K562 (cell line): Measurements from ENCODE around the gene SLC30A3. TPM values are rescaled to one million over a fixed set of nuclear protein-coding genes. Genes with fewer than 3 reads are reported as not detected.

Experiments
- ATAC-seq: fragments of 200-7000 bp; cut with Tn5 transposase; 3 replicates; pipeline ENCODE4 v1.9.1; 2020; ENCODE audit warnings: moderate library complexity
- BruUV-seq: library from RNA; stranded (reverse); fragments of 400-500 nt; replicated peaks from 2 replicates; lab custom pipeline; 2021; lab: Mats Ljungman, UMichigan
- CTCF ChIA-PET: fragments of 300-600 bp; formaldehyde crosslinking; extraction: SDS; loops from one replicate; lab custom pipeline; 2021; ENCODE audit warnings: low intra/inter-chr PET ratio; lab: Yijun Ruan, JAX
- POLR2A ChIA-PET: fragments of 300-600, 350-650 bp; sonication (Branson Sonifier 250); formaldehyde crosslinking; extraction: SDS; loops from one replicate; lab custom pipeline; 2021; ENCODE audit warnings: antibody characterized with exemption, inconsistent platforms; lab: Yijun Ruan, JAX
- DNase-seq, 4 experiments: peaks; one replicate each; pipeline versions ENCODE4 v3.0.0 to v3.0.0-alpha.2; 2011 to 2018; ENCODE audit warnings: low spot score in 3 of 4, mixed read lengths in 3 of 4; ENCODE audit errors: extremely low read depth in 1 of 4
- FAIRE-seq: peaks from 2 replicates; lab custom pipeline; 2011; peaks lifted over from hg19 to GRCh38; lab: Jason Lieb, UNC
- H2AFZ ChIP-seq: 2 replicates; pipeline ENCODE4 v1.6.0; 2011; ENCODE audit warnings: low read depth, low read length, control low read depth, inconsistent platforms
- H3K27ac ChIP-seq: fragments of 200-600 bp; 3 replicates; pipeline ENCODE4 v1.8.0; 2011; ENCODE audit warnings: low read depth, mild to moderate bottlenecking, control low read depth, inconsistent platforms, low read length, moderate library complexity, mixed read lengths; ENCODE audit errors: extremely low read depth
- H3K27me3 ChIP-seq, 2 experiments: fragments of 300-600 bp in 1 of 2; 2 replicates in 1 of 2; 3 replicates in 1 of 2; pipeline versions ENCODE4 v1.6.0 to v1.8.0; 2011; ENCODE audit warnings: inconsistent platforms in 2 of 2, low read length in 2 of 2, mild to moderate bottlenecking in 1 of 2, mixed read lengths in 1 of 2, moderate library complexity in 1 of 2; ENCODE audit not compliant: control insufficient read depth in 2 of 2, insufficient read depth in 2 of 2
- H3K36me3 ChIP-seq: fragments of 300-600 bp; 3 replicates; pipeline ENCODE4 v1.8.0; 2011; ENCODE audit warnings: mild to moderate bottlenecking, low read length, inconsistent platforms; ENCODE audit not compliant: control insufficient read depth, insufficient read depth
- H3K4me1 ChIP-seq, 2 experiments: fragments of 200-600 bp in 1 of 2; replicated peaks in 1 of 2; 2 replicates in 1 of 2; 3 replicates in 1 of 2; pipeline versions ENCODE4 v1.5.1 to v1.8.0; 2011; ENCODE audit warnings: inconsistent platforms in 2 of 2, low read length in 2 of 2, mild to moderate bottlenecking in 1 of 2, mixed read lengths in 1 of 2, moderate library complexity in 1 of 2; ENCODE audit not compliant: control insufficient read depth in 2 of 2, insufficient read depth in 2 of 2
- H3K4me2 ChIP-seq: 2 replicates; pipeline ENCODE4 v1.6.1; 2011; ENCODE audit warnings: low read length, control low read depth, inconsistent platforms, mixed read lengths; ENCODE audit not compliant: insufficient read depth
- H3K4me3 ChIP-seq: fragments of 200-600 bp; sonication (generic), shearing (Covaris generic); 2 replicates; pipeline ENCODE4 v1.5.1; 2016; ENCODE audit warnings: control low read depth, inconsistent platforms
- H3K79me2 ChIP-seq: fragments of 200-600 bp; 3 replicates; pipeline ENCODE4 v1.8.0; 2011; ENCODE audit warnings: low read length, inconsistent platforms; ENCODE audit not compliant: control insufficient read depth, insufficient read depth
- H3K9ac ChIP-seq, 2 experiments: 2 replicates each; pipeline versions ENCODE4 v1.6.0 to v1.6.1; 2011; ENCODE audit warnings: low read depth in 2 of 2, low read length in 2 of 2, control low read depth in 1 of 2, inconsistent platforms in 1 of 2, mild to moderate bottlenecking in 1 of 2, mixed read lengths in 1 of 2; ENCODE audit not compliant: insufficient read depth in 1 of 2
- H3K9me1 ChIP-seq: one replicate; pipeline ENCODE4 v1.6.0; 2011; ENCODE audit warnings: inconsistent platforms, mild to moderate bottlenecking, low read length, moderate library complexity; ENCODE audit not compliant: control insufficient read depth, insufficient read depth
- H3K9me3 ChIP-seq: replicated peaks from 2 replicates; pipeline ENCODE4 v1.5.1; 2011; ENCODE audit warnings: low read depth, low read length, inconsistent platforms; ENCODE audit not compliant: control insufficient read depth, insufficient read depth
- H4K20me1 ChIP-seq: replicated peaks from 2 replicates; pipeline ENCODE4 v1.6.1; 2011; ENCODE audit warnings: low read length, inconsistent platforms, mixed read lengths; ENCODE audit not compliant: control insufficient read depth, insufficient read depth
- ATF1 ChIP-seq, 2 experiments: fragments of 450-650 bp in 1 of 2; IDR thresholded peaks; 2 replicates each; pipeline ENCODE4 v1.6.1; 2016; ENCODE audit warnings: missing compliant biosample characterization in 1 of 2, missing genetic modification characterization in 1 of 2
- C11orf30 ChIP-seq: fragments of 450-650 bp; IDR thresholded peaks from 2 replicates; pipeline ENCODE4 v1.6.1; 2016; ENCODE audit warnings: low read depth, mild to moderate bottlenecking
- CBFB ChIP-seq: sonication (generic); formaldehyde crosslinking; IDR thresholded peaks from 2 replicates; pipeline ENCODE4 v1.4.0; 2020; ENCODE audit warnings: mild to moderate bottlenecking, missing genetic modification reagents
- CBX3 ChIP-seq, 2 experiments: IDR thresholded peaks; 1 replicate in 1 of 2; 2 replicates in 1 of 2; pipeline ENCODE4 v1.6.1; 2012; ENCODE audit warnings: inconsistent platforms in 2 of 2, low read length in 2 of 2, borderline replicate concordance in 1 of 2, control low read depth in 1 of 2
- CREM ChIP-seq: IDR thresholded peaks from 2 replicates; pipeline ENCODE4 v1.6.1; 2014; ENCODE audit warnings: antibody characterized with exemption, low read depth
- HCFC1 ChIP-seq: IDR thresholded peaks from 2 replicates; pipeline ENCODE4 v1.6.1; 2012; ENCODE audit warnings: low read depth, low read length, improper control_type of control experiment
- NR2C2 ChIP-seq, 2 experiments: fragments of 200-800 bp in 1 of 2; sonication (Bioruptor generic) in 1 of 2; sonication (generic) in 1 of 2; formaldehyde crosslinking in 1 of 2; IDR thresholded peaks; 2 replicates each; pipeline versions ENCODE4 v1.6.1 to v1.8.0; 2016 to 2022; ENCODE audit warnings: mild to moderate bottlenecking in 1 of 2, missing compliant biosample characterization in 1 of 2, missing genetic modification characterization in 1 of 2, missing genetic modification reagents in 1 of 2
- PHF20 ChIP-seq: fragments of 450-650 bp; IDR thresholded peaks from 2 replicates; pipeline ENCODE4 v1.6.1; 2018; ENCODE audit not compliant: partially characterized antibody
- PRDM10 ChIP-seq: fragments of 450-650 bp; IDR thresholded peaks from 2 replicates; pipeline ENCODE4 v1.6.1; 2018; ENCODE audit not compliant: partially characterized antibody
- TAF1 ChIP-seq: IDR thresholded peaks from 2 replicates; pipeline ENCODE4 v1.6.1; 2011; ENCODE audit warnings: mild to moderate bottlenecking, low read length, moderate library complexity; ENCODE audit not compliant: insufficient read depth, control insufficient read depth, severe bottlenecking; ENCODE audit errors: extremely low read depth
- ZNF583 ChIP-seq: fragments of 250-450 bp; sonication (Bioruptor Pico); IDR thresholded peaks from 2 replicates; pipeline ENCODE4 v1.4.0; 2020
- ZSCAN29 ChIP-seq: fragments of 450-650 bp; IDR thresholded peaks from 2 replicates; pipeline ENCODE4 v1.6.1; 2017
- WGBS: fragments of 100-300 bp; shearing (Covaris generic); methylation state at CpG from one replicate; pipeline ENCODE4 v1.1.6; 2016; ENCODE audit warnings: low coverage, mixed read lengths; ENCODE audit not compliant: insufficient coverage; ENCODE audit errors: missing lambda C conversion rate; 5-methylcytosine and 5-hydroxymethylcytosine counted together
- in situ Hi-C: fragments of 300-500 bp; cut with MboI; formaldehyde crosslinking; loops from 4 replicates; pipeline ENCODE4 v1.15.0; 2018; ENCODE audit warnings: inconsistent platforms, mixed read lengths
- intact Hi-C: fragments of 100-400 bp; cut with micrococcal nuclease; formaldehyde crosslinking; loops from 2 replicates; pipeline ENCODE4 v1.14.2; 2022
- polyA plus RNA-seq, 8 experiments: library from polyadenylated mRNA; depleted of rRNA in 4 of 8; stranded (reverse) in 5 of 8; unstranded in 3 of 8; fragments of >200 nt; fragmentation: Nextera tagmentation in 2 of 8; fragmentation: Illumina TruSeq in 1 of 8; extraction: Ambion mirVana in 2 of 8; extraction: Trizol in 1 of 8; gene quantifications; 2 replicates each; pipeline versions ENCODE4 v1.2.1 to v1.2.3, GENCODE V29; 2011 to 2014; ENCODE audit warnings: inconsistent platforms in 1 of 8, missing spikeins in 1 of 8
- total RNA-seq, 7 experiments: library from RNA; depleted of rRNA in 6 of 7; stranded (reverse); fragments of >200 nt in 6 of 7; fragmentation: Illumina TruSeq in 2 of 7; extraction: Trizol in 2 of 7; gene quantifications; 2 replicates each; pipeline versions ENCODE4 v1.2.1 to v1.2.3, GENCODE V29; 2011 to 2021; ENCODE audit warnings: low replicate concordance in 1 of 7

The SLC30A3 gene
- total and polyA plus RNA-seq, 9 of the 15 experiments (the other 6 are each of a cell fraction or from before 2014, with no cell fraction given) = 0.03 to 2.7 (median 0.89) TPM; not detected in 1

DNA sequence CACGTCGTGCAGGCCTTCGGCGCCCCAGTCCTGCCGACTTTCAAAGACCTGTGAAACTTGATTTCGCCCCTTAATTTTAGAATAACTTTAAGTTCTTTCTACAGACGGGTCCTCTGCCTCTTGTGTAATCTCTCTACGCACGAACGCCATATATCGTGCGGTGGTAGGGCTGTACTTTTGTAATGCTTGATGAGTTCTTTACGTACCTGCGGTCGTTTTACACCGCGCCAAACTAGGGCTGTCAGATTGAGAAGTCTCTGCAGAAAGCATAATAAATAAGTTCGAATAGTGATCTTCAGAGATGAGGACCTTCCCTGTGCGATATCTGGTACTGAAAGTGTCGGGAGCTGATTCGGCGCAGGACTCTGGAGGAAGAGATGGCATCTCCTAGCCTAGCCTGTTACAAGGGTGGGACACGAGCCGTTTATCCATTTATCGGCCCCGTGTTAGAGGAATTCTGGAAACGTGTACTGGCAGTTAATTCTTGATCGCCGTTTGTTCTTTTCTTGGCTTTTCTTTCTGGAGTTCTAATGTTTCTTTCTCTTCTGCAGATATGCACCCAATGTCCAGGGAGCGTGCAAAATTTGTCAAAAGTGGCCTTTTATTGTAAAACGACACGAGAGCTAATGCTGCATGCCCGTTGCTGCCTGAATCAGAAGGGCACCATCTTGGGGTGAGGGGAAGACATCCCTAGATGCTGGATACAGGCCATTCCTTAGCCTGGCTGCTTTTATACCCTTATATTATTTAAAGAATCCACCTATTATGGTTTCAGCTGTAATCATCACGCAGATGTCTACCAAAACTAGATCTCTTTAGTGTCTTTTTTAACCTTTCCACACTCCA, 50.0 kb downstream of the SLC30A3 start (continued):
- TF ChIP-seq TAF1 = peak; percentile 38

- intact Hi-C loops = loop anchor here (5.0 kb wide), 1 partner anchor 115 kb away; no protein-coding TSS in a partner anchor
- peak within 1 kb of the TSS; percentile 93 for H2AFZ ChIP-seq
- ChIA-PET CTCF (no interaction called here), POLR2A (interaction anchor here (0.6 to 1.9 kb wide), 6 partner anchors 12 to 857 kb away, joined by 3 to 12 read pairs (median 3); no protein-coding TSS in a partner anchor)
- peak within 1 kb of the TSS; percentile 96 for H3K4me2 ChIP-seq
- in situ Hi-C loops = no loop called here
- H3K9ac ChIP-seq = peak within 1 kb of the TSS; percentile 93 to 100
- no TSS peak for BruUV-seq
- no peaks in the 10 kb centered on the region for H3K27me3 ChIP-seq
- H3K79me2 ChIP-seq = peaks cover 43% of the 10 kb centered on the region
- 0% methylated on average over 22 of the region's 73 CpGs for WGBS
- peak within 1 kb of the TSS; percentile 76 for H3K4me3 ChIP-seq
- H3K4me1 ChIP-seq = peaks cover 22 to 34% of the 10 kb centered on the region in 2 experiments
- H3K27ac ChIP-seq = peak within 1 kb of the TSS; percentile 92
- ATAC-seq (peak; percentile 95), DNase-seq (peak; percentile 89 to 96 (median 92)), FAIRE-seq (peak; percentile 64)
- H3K36me3 ChIP-seq = peaks cover 57% of the 10 kb centered on the region
- no peaks in the 10 kb centered on the region for H3K9me3 ChIP-seq
- H3K9me1 ChIP-seq = no peaks in the 10 kb centered on the region
- H4K20me1 ChIP-seq = no peaks in the 10 kb centered on the region
- TF ChIP-seq ATF1 (CRISPR knock-in tag; IDR thresholded peaks at IDR 0.05) (no peak), ATF1 (tag; IDR thresholded peaks at IDR 0.05) (peak; percentile 90), PRDM10 (peak; percentile 85), C11orf30 (peak; percentile 86), PHF20 (peak; percentile 81), CBX3 (IDR thresholded peaks at IDR 0.05; ENCODE audit: borderline replicate concordance in 1 of 2, low read length in 2 of 2) (no peak), ZSCAN29 (no peak), NR2C2 (CRISPR knock-in tag; IDR thresholded peaks at IDR 0.05) (no peak), NR2C2 (tag; IDR thresholded peaks at IDR 0.05) (peak; percentile 98), ZNF583 (no peak), CBFB (0 out of 2 replicates have a peak, but pooled peaks have one; percentile 61), HCFC1 (peak; percentile 74), CREM (peak; percentile 80)
Observed at GRCh38 chr2:27211943-27212625, 50.8 kb downstream of the SLC30A3 start, which contains the start of the genes ATRAID and SLC5A6. Gene ATRAID (plus strand): TSS chr2:27212041. CDS start chr2:27212369, 328 bp downstream. Gene SLC5A6 (minus strand): TSS chr2:27212268. CDS start chr2:27207650, 4,618 bp downstream.
